Measurements from ENCODE around the gene MACROD1.

GRCh38 chr11:64071849-64072248 lies 94.1 kb downstream of the MACROD1 start:
- TF ChIP-seq HOXA5 (CRISPR knock-in tag; IDR thresholded peaks at IDR 0.05) (no peak), ZNF773 (CRISPR knock-in tag; IDR thresholded peaks at IDR 0.05; ENCODE audit: borderline replicate concordance) (no peak), EP300 (IDR thresholded peaks at IDR 0.05; ENCODE audit: low read depth in 2 of 2, low read length in 2 of 2) (no peak), EP300 (CRISPR knock-in tag; IDR thresholded peaks at IDR 0.05; ENCODE audit: borderline replicate concordance) (no peak), MXI1 (IDR thresholded peaks at IDR 0.05; ENCODE audit: borderline replicate concordance, low read depth, low read length) (no peak), PAX8 (CRISPR knock-in tag; IDR thresholded peaks at IDR 0.05; ENCODE audit: borderline replicate concordance) (no peak), ZNF331 (CRISPR knock-in tag; IDR thresholded peaks at IDR 0.05) (no peak), U2AF2 (IDR thresholded peaks at IDR 0.05; ENCODE audit: low read depth, low read length) (no peak), NFE2L2 (IDR thresholded peaks at IDR 0.05; ENCODE audit: low read length) (no peak), RARA (CRISPR knock-in tag; IDR thresholded peaks at IDR 0.05) (no peak), ZNF414 (CRISPR knock-in tag; IDR thresholded peaks at IDR 0.05) (no peak)
- TF ChIP-seq, protein P1, sequence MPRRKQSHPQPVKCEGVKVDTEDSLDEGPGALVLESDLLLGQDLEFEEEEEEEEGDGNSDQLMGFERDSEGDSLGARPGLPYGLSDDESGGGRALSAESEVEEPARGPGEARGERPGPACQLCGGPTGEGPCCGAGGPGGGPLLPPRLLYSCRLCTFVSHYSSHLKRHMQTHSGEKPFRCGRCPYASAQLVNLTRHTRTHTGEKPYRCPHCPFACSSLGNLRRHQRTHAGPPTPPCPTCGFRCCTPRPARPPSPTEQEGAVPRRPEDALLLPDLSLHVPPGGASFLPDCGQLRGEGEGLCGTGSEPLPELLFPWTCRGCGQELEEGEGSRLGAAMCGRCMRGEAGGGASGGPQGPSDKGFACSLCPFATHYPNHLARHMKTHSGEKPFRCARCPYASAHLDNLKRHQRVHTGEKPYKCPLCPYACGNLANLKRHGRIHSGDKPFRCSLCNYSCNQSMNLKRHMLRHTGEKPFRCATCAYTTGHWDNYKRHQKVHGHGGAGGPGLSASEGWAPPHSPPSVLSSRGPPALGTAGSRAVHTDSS (CRISPR knock-in tag; conservative IDR thresholded peaks at IDR 0.05) = no peak
- TF ChIP-seq, protein P2, sequence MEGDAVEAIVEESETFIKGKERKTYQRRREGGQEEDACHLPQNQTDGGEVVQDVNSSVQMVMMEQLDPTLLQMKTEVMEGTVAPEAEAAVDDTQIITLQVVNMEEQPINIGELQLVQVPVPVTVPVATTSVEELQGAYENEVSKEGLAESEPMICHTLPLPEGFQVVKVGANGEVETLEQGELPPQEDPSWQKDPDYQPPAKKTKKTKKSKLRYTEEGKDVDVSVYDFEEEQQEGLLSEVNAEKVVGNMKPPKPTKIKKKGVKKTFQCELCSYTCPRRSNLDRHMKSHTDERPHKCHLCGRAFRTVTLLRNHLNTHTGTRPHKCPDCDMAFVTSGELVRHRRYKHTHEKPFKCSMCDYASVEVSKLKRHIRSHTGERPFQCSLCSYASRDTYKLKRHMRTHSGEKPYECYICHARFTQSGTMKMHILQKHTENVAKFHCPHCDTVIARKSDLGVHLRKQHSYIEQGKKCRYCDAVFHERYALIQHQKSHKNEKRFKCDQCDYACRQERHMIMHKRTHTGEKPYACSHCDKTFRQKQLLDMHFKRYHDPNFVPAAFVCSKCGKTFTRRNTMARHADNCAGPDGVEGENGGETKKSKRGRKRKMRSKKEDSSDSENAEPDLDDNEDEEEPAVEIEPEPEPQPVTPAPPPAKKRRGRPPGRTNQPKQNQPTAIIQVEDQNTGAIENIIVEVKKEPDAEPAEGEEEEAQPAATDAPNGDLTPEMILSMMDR (CRISPR knock-in tag; IDR thresholded peaks at IDR 0.05) = no peak

Measured in HepG2 (cell line).